ENCODE results near the gene CRYBG2.
"Not testable (repeated sequence)": the region's sequence is repeated elsewhere in the genome, so short reads cannot be mapped to it uniquely, and the experiment has no call there.

Gene CRYBG2

GRCh38 chr1:26317146-26317545 is 36.8 kb downstream of the CRYBG2 start:
- DNase-seq: no peak

GRCh38 chr1:26315874-26316850 is 37.8 kb downstream of the CRYBG2 start:
- DNase-seq: no peak

DNA sequence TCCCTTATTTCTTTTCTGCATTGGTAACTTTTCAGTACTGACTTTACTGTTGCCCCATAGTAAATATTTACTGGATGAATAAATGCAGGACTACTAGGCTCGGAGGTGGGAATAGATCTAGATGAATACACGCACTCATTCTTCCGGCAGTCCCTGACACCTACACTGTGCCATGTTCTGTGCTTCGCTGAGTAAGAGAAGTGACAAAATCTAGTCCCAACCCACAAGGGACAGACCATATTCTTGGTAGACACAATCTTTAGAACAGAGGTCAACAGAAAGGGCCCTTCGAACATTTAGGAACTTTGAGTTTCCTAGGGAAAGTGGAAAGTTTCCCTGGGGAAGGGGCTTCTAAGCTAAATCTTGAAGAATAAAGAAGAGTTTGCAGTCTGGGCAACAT is 39.4 kb downstream of the CRYBG2 start:
- no peak for DNase-seq

GRCh38 chr1:26307966-26308899 is 45.7 kb downstream of the CRYBG2 start:
- not testable (repeated sequence) for DNase-seq

- no peak for DNase-seq
Measured at GRCh38 chr1:26307363-26307781, 46.6 kb downstream of the CRYBG2 start.

- DNase-seq: peak; percentile 92
Measured at GRCh38 chr1:26306290-26307229, 47.4 kb downstream of the CRYBG2 start, which contains the start of gene UBXN11. UBXN11 (minus strand) TSS chr1:26306636; CDS start chr1:26302883, 3,753 bp downstream.

DNA sequence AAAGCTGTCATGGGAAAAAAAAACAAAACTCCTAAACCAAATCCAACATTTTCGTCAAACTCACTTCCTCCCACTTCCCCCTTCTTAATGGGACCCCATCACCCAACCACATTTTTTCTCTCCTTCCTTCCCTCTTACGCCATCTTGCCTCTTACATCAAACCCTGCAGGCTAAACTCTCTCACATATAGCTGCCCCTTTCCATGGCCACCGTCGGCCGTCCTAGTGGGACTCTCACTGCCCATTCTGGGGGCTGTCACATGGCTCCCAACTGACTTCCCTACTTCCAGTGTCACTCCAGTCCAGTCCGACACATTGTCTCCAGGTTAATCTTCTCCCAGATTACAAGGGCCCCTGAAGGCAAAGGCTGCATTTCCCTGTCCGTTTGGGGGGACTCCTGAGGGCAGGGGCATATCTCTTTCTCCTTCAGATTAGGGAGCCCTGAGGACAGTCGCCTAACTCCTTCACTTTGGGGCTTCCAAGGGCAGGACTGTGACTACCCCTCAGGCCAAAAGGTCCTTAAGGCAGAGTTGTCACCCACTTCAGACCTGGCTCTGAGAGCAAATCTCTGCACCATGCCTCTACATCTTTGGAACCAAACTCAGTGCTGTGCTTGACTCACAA is 48.2 kb downstream of the CRYBG2 start:
- no peak for DNase-seq

DNA sequence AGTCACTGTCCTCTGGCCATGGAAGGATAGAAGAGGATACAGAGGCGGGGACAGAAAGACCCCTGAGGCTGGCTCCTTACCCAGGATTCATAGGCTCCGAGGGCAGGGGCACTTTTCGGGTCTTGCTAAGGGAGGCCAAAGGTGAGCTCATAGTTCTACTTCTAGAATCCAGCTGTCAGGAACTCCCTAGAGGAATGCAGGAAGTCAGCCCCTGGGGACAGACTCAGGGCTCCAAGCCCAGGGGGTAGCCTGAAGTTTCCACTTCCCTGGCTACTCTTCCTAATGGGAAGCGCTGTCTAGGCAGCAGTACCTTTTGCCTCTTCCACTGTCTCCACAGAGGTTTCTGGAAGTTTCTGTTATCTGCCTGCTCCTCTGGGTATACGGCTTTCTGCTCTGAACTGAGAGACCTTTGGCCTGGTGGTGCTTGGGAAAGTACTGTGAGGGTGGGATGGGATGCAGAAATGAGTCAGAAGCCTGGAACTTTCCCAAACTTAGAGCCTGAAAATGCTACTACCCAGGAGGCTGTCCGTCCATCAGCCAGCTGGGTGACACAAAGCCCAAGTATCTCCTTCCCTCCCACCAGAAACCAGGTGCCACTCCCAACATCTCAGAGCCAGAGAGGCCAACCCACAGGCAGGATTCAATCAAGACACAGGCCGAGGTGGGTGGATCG is 51.1 kb downstream of the CRYBG2 start:
- no peak for DNase-seq

- DNase-seq: no peak
Measured at GRCh38 chr1:26300578-26301275, 53.2 kb downstream of the CRYBG2 start.

GRCh38 chr1:26297791-26298124 is 56.2 kb downstream of the CRYBG2 start:
- DNase-seq: no peak

GRCh38 chr1:26297057-26297790 is 56.7 kb downstream of the CRYBG2 start:
- DNase-seq: no peak

DNA sequence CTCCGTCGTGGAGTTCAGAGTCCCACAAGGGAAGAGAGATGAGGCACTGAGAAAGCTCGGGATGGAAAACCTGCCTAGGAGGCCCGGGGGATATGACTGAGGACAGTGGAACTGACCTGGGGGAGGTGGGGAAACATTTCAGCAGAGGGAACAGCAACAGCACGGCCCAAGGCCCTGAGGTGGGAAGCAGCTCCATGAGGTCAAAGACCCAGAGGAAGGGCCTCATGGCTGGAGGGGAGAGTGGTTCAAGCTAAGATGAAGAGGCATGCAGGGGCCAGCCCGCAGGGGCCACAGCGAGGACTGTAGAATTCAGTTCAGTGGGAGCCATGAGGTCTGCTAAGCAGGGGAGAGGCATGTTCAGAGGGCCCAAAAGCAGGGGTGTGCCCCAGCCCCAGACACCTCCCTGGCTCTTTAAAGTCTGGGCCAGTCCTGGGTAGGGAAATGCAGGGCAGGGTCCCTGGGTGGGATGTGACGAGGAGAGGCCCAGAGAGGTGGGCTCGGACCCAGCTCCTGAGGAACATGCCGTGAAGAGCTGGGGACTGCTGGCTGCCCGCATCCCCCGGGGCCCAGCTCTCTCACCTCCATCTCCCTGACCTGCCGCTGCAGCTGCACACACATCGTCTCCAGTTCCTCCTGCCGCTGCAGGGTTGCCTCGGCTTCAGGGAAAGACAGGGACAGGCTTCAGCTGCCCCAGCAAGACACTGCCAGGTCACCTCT is 57.4 kb downstream of the CRYBG2 start:
- no peak for DNase-seq

DNA sequence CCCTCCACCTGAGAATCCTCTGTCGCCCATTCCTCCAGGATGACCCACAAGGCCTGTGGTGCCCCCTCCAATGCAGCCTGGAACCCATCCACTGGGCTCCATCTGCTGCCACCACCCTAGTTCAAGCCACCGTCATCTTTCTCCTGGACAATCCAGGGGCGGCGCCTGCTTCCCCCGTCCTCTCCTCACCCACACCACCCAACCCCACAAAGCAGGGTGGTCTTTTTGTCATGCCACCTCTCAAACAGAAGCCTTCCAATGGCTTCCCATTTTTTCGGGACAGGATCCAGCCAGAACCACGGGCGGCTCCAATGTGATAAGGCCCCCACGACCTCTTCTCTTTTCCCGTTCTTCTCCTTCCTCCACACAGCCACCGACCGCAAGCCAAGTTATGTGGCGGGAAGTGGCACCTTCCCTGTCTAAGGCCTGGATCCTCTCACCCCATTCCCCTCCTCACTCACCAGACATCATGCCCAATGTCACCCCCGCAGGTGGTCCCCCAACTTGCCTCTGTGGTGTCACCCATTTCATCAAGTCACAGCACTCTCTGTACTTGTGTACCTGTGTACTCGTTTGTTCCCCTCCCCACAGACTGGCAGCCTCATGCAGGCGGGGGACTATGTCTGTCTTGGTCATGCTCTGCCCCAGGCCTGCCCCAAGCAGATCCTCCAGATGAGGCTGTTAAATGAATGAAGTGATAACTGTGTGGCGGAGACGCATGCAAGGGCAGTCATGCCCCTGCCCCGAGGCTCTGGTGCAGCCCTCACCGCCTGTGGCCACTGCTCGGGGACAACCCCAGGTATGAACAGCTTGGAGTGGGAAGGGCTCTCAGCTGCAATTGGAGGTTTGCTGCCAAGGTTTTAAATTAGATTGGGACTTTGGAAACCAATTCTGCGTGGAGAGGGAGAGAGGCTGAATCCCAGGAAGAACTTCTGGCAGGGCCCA is 58.5 kb downstream of the CRYBG2 start:
- no peak for DNase-seq

DNA sequence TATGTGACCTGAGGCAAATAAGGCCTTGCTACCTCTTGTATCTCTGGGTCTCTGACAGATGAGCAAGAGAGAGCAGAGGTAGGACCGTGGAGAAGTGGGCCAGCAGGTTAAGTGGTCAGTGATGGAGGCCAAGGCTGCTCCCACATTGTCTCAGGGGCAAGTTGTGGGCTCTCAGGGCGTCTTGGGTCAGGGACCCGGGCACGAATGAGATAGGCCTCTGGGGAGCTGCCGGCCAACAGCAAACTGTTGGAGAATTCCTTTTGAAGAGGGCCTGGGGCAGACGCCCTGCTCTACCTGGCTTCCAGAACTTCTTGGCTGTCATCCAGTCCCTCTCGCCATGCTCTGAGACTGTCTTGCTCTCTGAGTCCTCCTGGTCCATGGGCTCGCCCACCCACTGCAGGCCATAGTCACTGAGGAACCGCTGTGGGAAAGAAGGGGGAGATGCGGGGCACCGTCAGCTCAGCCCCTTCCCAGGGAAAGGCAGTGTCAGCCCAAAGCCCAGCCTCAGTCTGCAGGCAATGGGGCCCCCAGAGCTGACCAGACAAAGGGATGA is 59.9 kb downstream of the CRYBG2 start:
- DNase-seq: no peak

DNA sequence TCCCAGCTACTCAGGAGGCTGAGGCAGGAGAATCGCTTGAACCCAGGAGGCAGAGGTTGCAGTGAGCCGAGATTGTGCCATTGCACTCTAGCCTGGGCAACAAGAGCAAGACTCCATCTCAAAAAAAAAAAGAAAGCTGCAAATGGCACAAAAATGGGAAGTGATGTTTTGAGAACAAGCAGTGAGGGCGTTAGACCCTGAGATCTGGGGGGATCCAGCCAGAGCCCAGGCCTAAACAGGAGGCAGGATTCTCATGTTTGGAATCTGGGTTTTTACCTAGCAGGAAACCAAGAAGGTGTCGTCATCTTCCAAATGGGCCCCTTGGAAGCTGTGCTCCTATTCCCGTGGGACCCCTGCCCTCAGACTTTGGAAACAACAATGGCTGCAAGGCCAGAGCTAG is 61.2 kb downstream of the CRYBG2 start:
- not testable (repeated sequence) for DNase-seq

- no peak for DNase-seq
Measured at GRCh38 chr1:26291939-26292338, 62.0 kb downstream of the CRYBG2 start.

- DNase-seq: no peak
Measured at GRCh38 chr1:26291433-26291832, 62.5 kb downstream of the CRYBG2 start.

DNA sequence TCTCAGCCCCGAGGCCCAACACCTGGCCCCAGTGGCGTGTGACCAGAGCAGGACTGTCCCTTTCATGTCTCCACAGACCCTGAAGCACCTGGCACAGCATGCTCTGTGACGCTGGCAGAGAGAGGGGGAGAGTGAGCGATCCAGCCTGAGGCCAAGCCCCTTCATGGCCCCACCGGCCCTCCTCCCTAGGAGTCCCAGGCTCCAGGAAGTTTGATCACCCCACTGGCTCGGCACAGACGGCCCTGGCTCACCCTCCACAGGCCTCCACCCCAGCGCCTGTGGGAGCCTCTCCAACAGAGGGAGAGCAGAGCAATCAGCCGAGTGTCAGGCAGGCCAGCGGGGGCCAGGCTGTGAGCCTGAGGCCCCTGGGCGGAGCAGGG is 63.1 kb downstream of the CRYBG2 start:
- no peak for DNase-seq

All from CD4-positive, alpha-beta T cell treated with Interferon gamma for 1 hour (primary cell).